Osteocyte (in vitro differentiated cells): ENCODE results near the gene TPD52L2. TPM values are rescaled to one million over a fixed set of nuclear protein-coding genes. Genes with fewer than 3 reads are reported as not detected.

Experiments
- DNase-seq: peaks from one replicate; pipeline ENCODE4 v3.0.0; 2021; ENCODE audit warnings: mixed read lengths; ENCODE audit not compliant: unreplicated experiment; ENCODE audit errors: extremely low spot score
- H3K27ac Mint-ChIP-seq: one replicate; pipeline ENCODE4 v1.8.0; 2021; ENCODE audit warnings: mild to moderate bottlenecking, mixed read lengths; ENCODE audit not compliant: unreplicated experiment
- H3K27me3 Mint-ChIP-seq: one replicate; pipeline ENCODE4 v1.8.0; 2021; ENCODE audit warnings: mixed read lengths; ENCODE audit not compliant: unreplicated experiment
- H3K36me3 Mint-ChIP-seq: one replicate; pipeline ENCODE4 v1.8.0; 2021; ENCODE audit warnings: mixed read lengths; ENCODE audit not compliant: unreplicated experiment
- H3K4me1 Mint-ChIP-seq: one replicate; pipeline ENCODE4 v1.8.0; 2021; ENCODE audit warnings: mixed read lengths; ENCODE audit not compliant: unreplicated experiment
- H3K4me3 Mint-ChIP-seq: one replicate; pipeline ENCODE4 v1.8.0; 2021; ENCODE audit warnings: mild to moderate bottlenecking, moderate library complexity, mixed read lengths; ENCODE audit not compliant: unreplicated experiment
- H3K9me3 Mint-ChIP-seq: one replicate; pipeline ENCODE4 v1.8.0; 2021; ENCODE audit warnings: mixed read lengths; ENCODE audit not compliant: unreplicated experiment
- total RNA-seq: library from RNA; stranded (reverse); gene quantifications from 2 replicates; pipeline ENCODE4 v1.2.1, GENCODE V29; 2021
- TF ChIP-seq, protein P1 (sequence below): fragments of 200-600 bp; sonication (generic); IDR thresholded peaks from 2 replicates; pipeline ENCODE4 v1.5.0; 2021; ENCODE audit warnings: antibody characterized with exemption, mild to moderate bottlenecking, moderate library complexity

The TPD52L2 gene
- total RNA-seq, 1 donor from 2014 or later: 102 TPM

DNA sequence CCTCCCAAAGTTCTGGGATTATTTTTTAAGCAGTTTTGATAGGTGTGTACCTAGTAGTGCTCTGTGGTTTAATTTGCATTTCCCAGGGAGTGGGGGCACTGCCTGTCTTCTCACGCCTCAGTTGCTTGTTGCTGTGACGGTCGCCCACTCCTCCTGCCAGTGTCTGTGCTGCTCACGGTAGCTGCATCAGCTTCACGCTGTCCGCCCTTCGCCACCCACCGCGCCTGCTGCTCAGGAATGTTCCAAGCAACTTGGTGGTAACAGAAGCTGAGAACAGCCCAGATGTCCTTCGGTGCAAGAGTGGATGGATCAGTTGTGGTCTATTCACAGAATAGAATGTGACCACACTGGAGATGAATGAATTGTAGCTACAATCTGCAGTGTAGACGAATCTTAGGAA lies 52.7 kb downstream of the TPD52L2 start:
- Mint-ChIP-seq H3K9me3 (no peaks in the 10 kb centered on the region), H3K4me1 (peaks cover 6% of the 10 kb centered on the region), H3K4me3 (no peak overlapping the region), H3K36me3 (peaks cover 15% of the 10 kb centered on the region), H3K27ac (no peak overlapping the region), H3K27me3 (no peaks in the 10 kb centered on the region)
- no peak for DNase-seq
- TF ChIP-seq, protein P1, sequence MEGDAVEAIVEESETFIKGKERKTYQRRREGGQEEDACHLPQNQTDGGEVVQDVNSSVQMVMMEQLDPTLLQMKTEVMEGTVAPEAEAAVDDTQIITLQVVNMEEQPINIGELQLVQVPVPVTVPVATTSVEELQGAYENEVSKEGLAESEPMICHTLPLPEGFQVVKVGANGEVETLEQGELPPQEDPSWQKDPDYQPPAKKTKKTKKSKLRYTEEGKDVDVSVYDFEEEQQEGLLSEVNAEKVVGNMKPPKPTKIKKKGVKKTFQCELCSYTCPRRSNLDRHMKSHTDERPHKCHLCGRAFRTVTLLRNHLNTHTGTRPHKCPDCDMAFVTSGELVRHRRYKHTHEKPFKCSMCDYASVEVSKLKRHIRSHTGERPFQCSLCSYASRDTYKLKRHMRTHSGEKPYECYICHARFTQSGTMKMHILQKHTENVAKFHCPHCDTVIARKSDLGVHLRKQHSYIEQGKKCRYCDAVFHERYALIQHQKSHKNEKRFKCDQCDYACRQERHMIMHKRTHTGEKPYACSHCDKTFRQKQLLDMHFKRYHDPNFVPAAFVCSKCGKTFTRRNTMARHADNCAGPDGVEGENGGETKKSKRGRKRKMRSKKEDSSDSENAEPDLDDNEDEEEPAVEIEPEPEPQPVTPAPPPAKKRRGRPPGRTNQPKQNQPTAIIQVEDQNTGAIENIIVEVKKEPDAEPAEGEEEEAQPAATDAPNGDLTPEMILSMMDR: no peak

DNA sequence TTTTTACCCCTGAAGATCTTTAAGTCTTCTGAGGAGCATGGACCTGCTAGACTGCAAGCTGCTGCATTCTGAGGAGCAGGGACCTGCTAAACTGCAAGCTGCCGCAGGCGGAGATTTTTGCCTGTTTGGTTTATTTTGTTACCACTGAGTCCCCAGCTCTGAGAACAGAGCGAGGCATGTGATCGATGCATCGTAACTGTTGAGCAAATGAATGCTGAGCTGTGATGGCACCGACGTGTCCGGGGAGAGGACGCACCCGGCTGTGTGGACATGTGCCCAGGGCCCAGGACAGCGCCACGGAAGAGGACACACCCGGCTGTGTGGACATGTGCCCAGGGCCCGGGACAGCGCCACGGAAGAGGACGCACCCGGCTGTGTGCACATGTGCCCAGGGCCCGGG lies 54.1 kb downstream of the TPD52L2 start:
- H3K27me3 Mint-ChIP-seq: no peaks in the 10 kb centered on the region
- TF ChIP-seq, protein P1: no peak
- peaks cover 18% of the 10 kb centered on the region for H3K36me3 Mint-ChIP-seq
- no peak for DNase-seq
- no peaks in the 10 kb centered on the region for H3K4me1 Mint-ChIP-seq
- H3K27ac Mint-ChIP-seq: no peak overlapping the region
- H3K4me3 Mint-ChIP-seq: no peak overlapping the region
- H3K9me3 Mint-ChIP-seq: no peaks in the 10 kb centered on the region

DNA sequence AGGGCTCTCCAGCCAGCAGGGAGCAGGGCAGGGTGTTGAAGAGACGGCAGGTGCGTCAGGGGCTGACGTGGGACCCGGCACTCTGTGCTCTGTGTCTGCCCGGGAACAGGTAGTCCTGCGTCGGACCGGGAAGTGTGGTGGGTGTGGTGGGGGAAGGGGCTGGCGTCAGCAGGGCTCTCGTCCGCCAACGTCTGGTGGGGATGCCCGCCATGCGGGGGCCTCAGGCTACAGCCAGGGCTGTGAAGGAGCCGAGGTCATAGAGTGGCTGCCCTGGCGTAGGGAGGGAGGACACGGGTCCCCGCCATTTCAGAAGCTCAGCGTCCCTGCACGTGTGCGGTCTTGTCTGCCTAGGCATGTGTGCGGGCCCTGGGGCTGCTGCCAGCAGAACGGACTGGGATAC lies 55.2 kb downstream of the TPD52L2 start:
- DNase-seq: no peak
- H3K4me1 Mint-ChIP-seq: peaks cover 2% of the 10 kb centered on the region
- H3K27ac Mint-ChIP-seq: no peak overlapping the region
- TF ChIP-seq, protein P1: no peak
- no peaks in the 10 kb centered on the region for H3K9me3 Mint-ChIP-seq
- H3K36me3 Mint-ChIP-seq: peaks cover 18% of the 10 kb centered on the region
- no peaks in the 10 kb centered on the region for H3K27me3 Mint-ChIP-seq
- H3K4me3 Mint-ChIP-seq: no peak overlapping the region

DNA sequence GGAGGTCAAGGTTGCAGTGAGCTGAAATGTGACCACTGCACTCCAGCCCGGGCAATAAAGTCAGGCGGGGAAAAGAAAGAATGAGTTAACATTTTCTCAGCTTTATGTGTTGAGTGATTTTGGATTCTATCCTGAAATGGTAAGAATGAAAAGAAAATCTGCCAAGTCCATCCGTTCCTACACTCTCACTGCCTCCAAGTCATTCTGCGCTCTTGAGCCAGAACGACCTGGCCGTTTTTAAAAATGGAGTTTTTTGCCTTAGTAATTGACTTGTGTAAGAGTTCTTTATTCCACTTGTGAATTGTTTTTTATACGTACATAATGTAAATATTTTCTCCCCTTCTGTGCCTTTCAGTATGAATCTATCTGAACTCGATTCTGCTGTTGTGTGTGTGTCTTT lies 58.6 kb downstream of the TPD52L2 start:
- Mint-ChIP-seq H3K4me1 (peaks cover 2% of the 10 kb centered on the region), H3K4me3 (no peak overlapping the region), H3K9me3 (no peaks in the 10 kb centered on the region), H3K27ac (no peak overlapping the region), H3K36me3 (peaks cover 19% of the 10 kb centered on the region), H3K27me3 (no peaks in the 10 kb centered on the region)
- no peak for DNase-seq
- TF ChIP-seq, protein P1: no peak

DNA sequence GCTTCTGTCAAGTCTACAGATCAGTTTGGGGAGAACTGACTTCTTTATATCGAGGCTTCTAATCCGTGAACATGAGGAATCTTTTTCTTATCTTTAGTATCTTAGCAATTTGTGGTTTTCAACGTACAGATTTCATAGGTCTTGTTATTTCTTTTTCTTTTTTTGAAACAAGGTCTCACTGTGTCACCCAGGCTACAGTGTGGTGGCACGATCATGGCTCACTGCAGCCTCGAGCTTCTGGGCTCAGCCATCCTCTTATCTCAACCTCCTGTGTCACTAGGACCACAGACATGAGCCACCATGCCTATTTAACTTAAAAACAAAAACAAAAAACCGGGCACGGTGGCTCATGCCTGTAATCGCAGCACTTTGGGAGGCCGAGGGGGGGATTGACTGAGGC lies 59.2 kb downstream of the TPD52L2 start:
- Mint-ChIP-seq H3K27ac (no peak overlapping the region), H3K36me3 (peaks cover 21% of the 10 kb centered on the region), H3K4me1 (peaks cover 2% of the 10 kb centered on the region), H3K4me3 (no peak overlapping the region), H3K27me3 (no peaks in the 10 kb centered on the region), H3K9me3 (no peaks in the 10 kb centered on the region)
- TF ChIP-seq, protein P1: no peak
- no peak for DNase-seq
